H1 (cell line): ENCODE data around the gene NR2C2AP. TPM values are rescaled to one million over a fixed set of nuclear protein-coding genes. Genes with fewer than 3 reads are reported as not detected.

Experiments used
- CTCF ChIA-PET: fragments of 300-600 bp; sonication (Branson Sonifier 250); formaldehyde crosslinking; loops from one replicate; lab custom pipeline; 2021; ENCODE audit not compliant: partially characterized antibody; lab: Charles Lee
- POLR2A ChIA-PET: fragments of 300-600 bp; sonication (Branson Sonifier 250); formaldehyde crosslinking; loops from one replicate; lab custom pipeline; 2021; ENCODE audit warnings: inconsistent platforms; ENCODE audit not compliant: partially characterized antibody; lab: Charles Lee
- DNase-seq, 2 experiments: peaks; one replicate each; pipeline versions ENCODE4 v3.0.0 to v3.0.0-alpha.2; 2010 to 2022; ENCODE audit warnings: low spot score in 2 of 2, low read depth in 1 of 2, mixed read lengths in 1 of 2
- FAIRE-seq: peaks from 2 replicates; lab custom pipeline; 2011; peaks lifted over from hg19 to GRCh38; lab: Jason Lieb, UNC
- H2AFZ ChIP-seq: 2 replicates; pipeline ENCODE4 v1.8.1; 2012; ENCODE audit warnings: low read length, inconsistent platforms
- H2AK5ac ChIP-seq: 2 replicates; pipeline ENCODE4 v1.6.1; 2013; ENCODE audit warnings: low read depth, low read length
- H2BK120ac ChIP-seq: replicated peaks from 2 replicates; pipeline ENCODE3; 2013; ENCODE audit warnings: low read depth, low read length, inconsistent platforms
- H2BK12ac ChIP-seq: 2 replicates; pipeline ENCODE4 v1.6.1; 2013; ENCODE audit warnings: low read depth, low read length
- H2BK15ac ChIP-seq: 2 replicates; pipeline ENCODE4 v1.6.1; 2013; ENCODE audit warnings: low read length
- H2BK20ac ChIP-seq: 2 replicates; pipeline ENCODE4 v1.6.1; 2013; ENCODE audit warnings: low read length
- H2BK5ac ChIP-seq: 2 replicates; pipeline ENCODE4 v1.6.1; 2013; ENCODE audit warnings: low read depth, low read length
- H3K14ac ChIP-seq: 2 replicates; pipeline ENCODE4 v1.6.1; 2013; ENCODE audit warnings: inconsistent platforms; ENCODE audit not compliant: insufficient read length
- H3K18ac ChIP-seq: 2 replicates; pipeline ENCODE4 v1.6.1; 2013; ENCODE audit warnings: low read length; ENCODE audit errors: extremely low read depth
- H3K23ac ChIP-seq: 2 replicates; pipeline ENCODE4 v1.6.1; 2013; ENCODE audit warnings: inconsistent platforms; ENCODE audit not compliant: insufficient read length
- H3K23me2 ChIP-seq: 2 replicates; pipeline ENCODE4 v1.6.1; 2013; ENCODE audit warnings: low read depth, low read length
- H3K27ac ChIP-seq: 2 replicates; pipeline ENCODE4 v1.6.1; 2011; ENCODE audit warnings: low read depth, low read length, inconsistent platforms
- H3K27me3 ChIP-seq, 4 experiments: replicated peaks in 1 of 4; 1 replicate in 1 of 4; 2 replicates in 3 of 4; pipeline versions ENCODE4 v1.6.1 to v1.8.1; 2011 to 2013; ENCODE audit warnings: low read length in 3 of 4, mild to moderate bottlenecking in 3 of 4, inconsistent platforms in 2 of 4, mixed read lengths in 2 of 4, moderate library complexity in 1 of 4; ENCODE audit not compliant: control insufficient read depth in 3 of 4, insufficient read depth in 3 of 4; ENCODE audit errors: extremely low read depth in 1 of 4
- H3K36me3 ChIP-seq, 4 experiments: 2 replicates each; pipeline versions ENCODE4 v1.6.1 to v1.8.1; 2011 to 2013; ENCODE audit warnings: mild to moderate bottlenecking in 4 of 4, low read length in 3 of 4, moderate library complexity in 2 of 4, control low read depth in 1 of 4, inconsistent platforms in 1 of 4; ENCODE audit not compliant: insufficient read depth in 4 of 4, control insufficient read depth in 2 of 4
- H3K4ac ChIP-seq: replicated peaks from 2 replicates; pipeline ENCODE3; 2013; ENCODE audit warnings: low read length, low read depth, mixed read lengths, inconsistent platforms; ENCODE audit not compliant: insufficient read length
- H3K4me1 ChIP-seq, 4 experiments: replicated peaks in 1 of 4; 1 replicate in 1 of 4; 2 replicates in 3 of 4; pipeline versions ENCODE4 v1.6.1 to v1.8.1; 2011 to 2013; ENCODE audit warnings: low read length in 3 of 4, inconsistent platforms in 2 of 4, mixed read lengths in 1 of 4; ENCODE audit not compliant: insufficient read depth in 4 of 4, control insufficient read depth in 3 of 4
- H3K4me2 ChIP-seq, 2 experiments: 2 replicates each; pipeline versions ENCODE4 v1.6.1 to v1.8.1; 2011 to 2013; ENCODE audit warnings: low read depth in 2 of 2, low read length in 2 of 2, control low read depth in 1 of 2, inconsistent platforms in 1 of 2, mild to moderate bottlenecking in 1 of 2; ENCODE audit not compliant: insufficient read depth in 1 of 2
- H3K4me3 ChIP-seq, 4 experiments: fragments of 200-600, 300-600 bp in 1 of 4; sonication (generic), shearing (Covaris generic), sonication (Bioruptor Twin) in 1 of 4; 2 replicates each; pipeline versions ENCODE4 v1.5.1 to v1.8.1; 2011 to 2016; ENCODE audit warnings: low read length in 4 of 4, low read depth in 3 of 4, control low read depth in 2 of 4, inconsistent platforms in 2 of 4, mild to moderate bottlenecking in 2 of 4, mixed read lengths in 1 of 4, moderate library complexity in 1 of 4; ENCODE audit not compliant: insufficient read depth in 2 of 4; ENCODE audit errors: extremely low read depth in 1 of 4
- H3K56ac ChIP-seq: replicated peaks from 2 replicates; pipeline ENCODE3; 2013; ENCODE audit warnings: low read depth, mild to moderate bottlenecking, mixed read lengths, low read length, inconsistent platforms; ENCODE audit not compliant: insufficient read length
- H3K79me1 ChIP-seq: 2 replicates; pipeline ENCODE4 v1.6.1; 2013; ENCODE audit warnings: low read depth, low read length, control low read depth
- H3K79me2 ChIP-seq, 2 experiments: 2 replicates each; pipeline versions ENCODE4 v1.6.1 to v1.8.1; 2012 to 2013; ENCODE audit warnings: low read length in 2 of 2, mild to moderate bottlenecking in 2 of 2, inconsistent platforms in 1 of 2; ENCODE audit not compliant: insufficient read depth in 2 of 2, control insufficient read depth in 1 of 2
- H3K9ac ChIP-seq, 4 experiments: replicated peaks in 1 of 4; 1 replicate in 1 of 4; 2 replicates in 3 of 4; pipeline versions ENCODE4 v1.6.1 to v1.8.1; 2011 to 2013; ENCODE audit warnings: low read depth in 3 of 4, low read length in 3 of 4, control low read depth in 2 of 4, mild to moderate bottlenecking in 2 of 4, moderate library complexity in 2 of 4, inconsistent platforms in 1 of 4; ENCODE audit errors: extremely low read depth in 1 of 4
- H3K9me3 ChIP-seq, 2 experiments: 2 replicates each; pipeline versions ENCODE4 v1.6.1 to v1.8.1; 2012 to 2013; ENCODE audit warnings: mild to moderate bottlenecking in 2 of 2, moderate library complexity in 2 of 2, control low read depth in 1 of 2, inconsistent platforms in 1 of 2, low read depth in 1 of 2, low read length in 1 of 2, mixed read lengths in 1 of 2; ENCODE audit not compliant: insufficient read depth in 2 of 2
- H4K20me1 ChIP-seq, 2 experiments: replicated peaks in 1 of 2; 2 replicates each; pipeline versions ENCODE3 to v1.8.1; 2011 to 2013; ENCODE audit warnings: inconsistent platforms in 2 of 2, low read length in 2 of 2, mild to moderate bottlenecking in 1 of 2; ENCODE audit not compliant: insufficient read depth in 2 of 2, control insufficient read depth in 1 of 2
- H4K5ac ChIP-seq: 2 replicates; pipeline ENCODE4 v1.6.1; 2013; ENCODE audit warnings: low read length, low read depth, mixed read lengths, inconsistent platforms; ENCODE audit not compliant: insufficient read length
- H4K8ac ChIP-seq: 2 replicates; pipeline ENCODE4 v1.8.0; 2013; ENCODE audit warnings: mild to moderate bottlenecking, moderate library complexity, low read length, inconsistent platforms; ENCODE audit not compliant: insufficient read depth; ENCODE audit errors: extremely low read depth
- H4K91ac ChIP-seq: replicated peaks from 2 replicates; pipeline ENCODE3; 2013; ENCODE audit warnings: low read length, mixed read lengths, inconsistent platforms; ENCODE audit not compliant: insufficient read length
- BACH1 ChIP-seq: IDR thresholded peaks from 2 replicates; pipeline ENCODE4 v1.6.1; 2012; ENCODE audit warnings: low read length, improper control_type of control experiment
- CBX8 ChIP-seq: fragments of 300-800, 300-1000 bp; sonication (generic); IDR thresholded peaks from 2 replicates; pipeline ENCODE4 v1.7.1; 2016; ENCODE audit warnings: low read depth, low read length, borderline replicate concordance
- CHD1 ChIP-seq: IDR thresholded peaks from 2 replicates; pipeline ENCODE4 v1.6.1; 2012; ENCODE audit warnings: low read depth, low read length, improper control_type of control experiment
- CHD2 ChIP-seq: IDR thresholded peaks from 2 replicates; pipeline ENCODE4 v1.6.1; 2012; ENCODE audit warnings: low read length, improper control_type of control experiment
- EZH2 ChIP-seq: fragments of 200-600 bp; sonication (generic); IDR thresholded peaks from 2 replicates; pipeline ENCODE4 v1.7.1; 2012; ENCODE audit warnings: low read depth, mild to moderate bottlenecking, moderate library complexity, low read length, inconsistent platforms; ENCODE audit not compliant: severe bottlenecking
- JUND ChIP-seq: IDR thresholded peaks from 2 replicates; pipeline ENCODE4 v1.6.1; 2011; ENCODE audit warnings: mild to moderate bottlenecking, improper control_type of control experiment, low read length
- KDM1A ChIP-seq: fragments of 200-600, 300-600 bp; sonication (generic); IDR thresholded peaks from 2 replicates; pipeline ENCODE4 v1.7.1; 2016; ENCODE audit warnings: mild to moderate bottlenecking, low read length, borderline replicate concordance
- KDM4A ChIP-seq: IDR thresholded peaks from one replicate; pipeline ENCODE4 v1.7.1; 2012; ENCODE audit warnings: low read depth, mild to moderate bottlenecking, moderate library complexity, low read length, inconsistent platforms; ENCODE audit not compliant: severe bottlenecking
- PHF8 ChIP-seq: fragments of 200-600 bp; sonication (generic); conservative IDR thresholded peaks from 2 replicates; pipeline ENCODE4 v1.7.1; 2012; ENCODE audit warnings: low read depth, mild to moderate bottlenecking, inconsistent platforms, low read length, moderate library complexity
- POLR2AphosphoS5 ChIP-seq: IDR thresholded peaks from 2 replicates; pipeline ENCODE4 v1.6.1; 2011; ENCODE audit warnings: low read depth, low read length
- POU5F1 ChIP-seq: IDR thresholded peaks from 2 replicates; pipeline ENCODE4 v1.6.1; 2011; ENCODE audit warnings: low read depth, mild to moderate bottlenecking, low read length, moderate library complexity
- RAD21 ChIP-seq, 2 experiments: IDR thresholded peaks in 1 of 2; conservative IDR thresholded peaks in 1 of 2; 2 replicates each; pipeline ENCODE4 v1.6.1; 2011; ENCODE audit warnings: low read depth in 2 of 2, low read length in 2 of 2, improper control_type of control experiment in 1 of 2, inconsistent platforms in 1 of 2, mild to moderate bottlenecking in 1 of 2, moderate library complexity in 1 of 2
- TCF12 ChIP-seq: IDR thresholded peaks from 2 replicates; pipeline ENCODE4 v1.6.1; 2011; ENCODE audit warnings: low read depth, mild to moderate bottlenecking, low read length
- WGBS, 2 experiments: shearing (Covaris generic) in 1 of 2; methylation state at CpG; one replicate each; pipeline versions ENCODE4 v1.1.6 to v1.1.7; 2013 to 2015; ENCODE audit warnings: low lambda C conversion rate in 2 of 2, mixed read lengths in 2 of 2, inconsistent platforms in 1 of 2, low coverage in 1 of 2, missing lambda C conversion rate in 1 of 2; ENCODE audit not compliant: insufficient replicate concordance in 2 of 2, insufficient coverage in 1 of 2, insufficient read length in 1 of 2; ENCODE audit errors: extremely low coverage in 1 of 2, missing lambda C conversion rate in 1 of 2; 5-methylcytosine and 5-hydroxymethylcytosine counted together
- polyA plus RNA-seq, 7 experiments: library from polyadenylated mRNA; depleted of rRNA in 3 of 7; stranded (reverse) in 5 of 7; unstranded in 2 of 7; fragments of >200 nt in 5 of 7; fragments of 200-250 nt in 2 of 7; gene quantifications; 1 replicate in 5 of 7; 2 replicates in 1 of 7; 4 replicates in 1 of 7; pipeline versions ENCODE4 v1.2.1 to v1.2.3, GENCODE V29; 2011 to 2013; ENCODE audit warnings: missing spikeins in 2 of 7, mixed read lengths in 2 of 7
- total RNA-seq: library from RNA; stranded (reverse); fragmentation: NEBNext Ultra II Directional; extraction: Animal tissue kit (Norgen Biotek cat#: 25700); gene quantifications from 2 replicates; pipeline ENCODE4 v1.2.1, GENCODE V29; 2021
- TF ChIP-seq, protein P1 (sequence below): IDR thresholded peaks from 2 replicates; pipeline ENCODE4 v1.6.1; 2012; ENCODE audit warnings: inconsistent platforms

The NR2C2AP gene
- total and polyA plus RNA-seq, 2 of the 8 experiments (the other 6 are each of a cell fraction or from before 2014, with no cell fraction given) = 16.4 to 20.5 TPM

DNA sequence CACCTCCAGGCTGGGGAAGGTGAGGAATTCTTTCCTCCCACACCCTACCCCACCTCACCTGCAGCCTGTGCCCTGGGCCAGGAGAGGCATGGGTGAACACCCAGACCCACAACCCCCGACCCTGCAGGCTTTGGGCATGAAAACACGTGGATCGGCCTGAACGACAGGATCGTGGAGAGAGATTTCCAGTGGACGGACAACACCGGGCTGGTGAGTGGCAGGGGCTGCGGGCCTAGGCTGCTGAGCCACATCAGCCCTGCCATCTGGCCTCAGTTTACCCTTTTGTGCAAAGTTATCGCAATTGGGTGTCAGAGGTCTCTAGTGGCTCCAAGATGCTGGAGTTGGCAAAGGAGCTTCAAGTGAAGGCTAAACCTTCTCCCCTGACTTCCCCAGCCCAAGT, 37.3 kb upstream of the NR2C2AP start:
- no peak overlapping the region for H2BK5ac ChIP-seq
- no peak overlapping the region for H3K23ac ChIP-seq
- H3K18ac ChIP-seq = no peak overlapping the region
- H2BK15ac ChIP-seq = no peak overlapping the region
- no peaks in the 10 kb centered on the region for H3K9me3 ChIP-seq
- POLR2A ChIA-PET = interaction anchor here (0.6 to 1.2 kb wide), 2 partner anchors 55 to 189 kb away, joined by 3 to 5 read pairs; no protein-coding TSS in a partner anchor
- H3K4me2 ChIP-seq = no peak overlapping the region
- no peak overlapping the region for H3K56ac ChIP-seq
- no peaks in the 10 kb centered on the region for H3K23me2 ChIP-seq
- H3K79me2 ChIP-seq = no peaks in the 10 kb centered on the region
- no peaks in the 10 kb centered on the region for H3K4me1 ChIP-seq
- CTCF ChIA-PET = no interaction called here
- no peak for FAIRE-seq
- no peak for DNase-seq
- no peak overlapping the region for H3K9ac ChIP-seq
- no peak overlapping the region for H2BK12ac ChIP-seq
- no peaks in the 10 kb centered on the region; a peak in 2 of 7 replicates for H3K27me3 ChIP-seq
- H3K4ac ChIP-seq = no peak overlapping the region
- H4K5ac ChIP-seq = no peak overlapping the region
- no peaks in the 10 kb centered on the region for H3K79me1 ChIP-seq
- no peak overlapping the region for H2BK120ac ChIP-seq
- H3K27ac ChIP-seq = no peak overlapping the region
- 91% methylated on average over 9 of the region's 9 CpGs; no CpG with 5 or more reads in 1 of the 2 experiments for WGBS, 2 experiments
- H3K14ac ChIP-seq = no peak overlapping the region
- H2AFZ ChIP-seq = no peak overlapping the region
- no peak overlapping the region for H3K4me3 ChIP-seq
- no peaks in the 10 kb centered on the region for H3K36me3 ChIP-seq
- H2BK20ac ChIP-seq = no peak overlapping the region
- H4K20me1 ChIP-seq = no peaks in the 10 kb centered on the region
- H4K8ac ChIP-seq = 0 out of 2 replicates have a peak overlapping the region, but pooled peaks have one; percentile 21
- H2AK5ac ChIP-seq = 0 out of 2 replicates have a peak overlapping the region, but pooled peaks have one; percentile 53
- no peak overlapping the region for H4K91ac ChIP-seq
- TF ChIP-seq RAD21 (IDR thresholded peaks at IDR 0.05 in 1 of 2, conservative IDR thresholded peaks at IDR 0.05 in 1 of 2; ENCODE audit: low read depth in 2 of 2, low read length in 2 of 2) = no peak
- TF ChIP-seq KDM1A = no peak
- no peak for TF ChIP-seq POLR2AphosphoS5
- no peak for TF ChIP-seq CHD1
- TF ChIP-seq TCF12 = no peak
- TF ChIP-seq CBX8 = no peak
- TF ChIP-seq KDM4A = no peak
- TF ChIP-seq JUND = no peak
- no peak for TF ChIP-seq PHF8
- TF ChIP-seq CHD2 = no peak
- no peak for TF ChIP-seq BACH1
- TF ChIP-seq EZH2 = no peak
- TF ChIP-seq, protein P1, sequence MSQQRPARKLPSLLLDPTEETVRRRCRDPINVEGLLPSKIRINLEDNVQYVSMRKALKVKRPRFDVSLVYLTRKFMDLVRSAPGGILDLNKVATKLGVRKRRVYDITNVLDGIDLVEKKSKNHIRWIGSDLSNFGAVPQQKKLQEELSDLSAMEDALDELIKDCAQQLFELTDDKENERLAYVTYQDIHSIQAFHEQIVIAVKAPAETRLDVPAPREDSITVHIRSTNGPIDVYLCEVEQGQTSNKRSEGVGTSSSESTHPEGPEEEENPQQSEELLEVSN = no peak
- no peak for TF ChIP-seq POU5F1
